Mesothelial cell of epicardium (in vitro differentiated cells): ENCODE data around the gene APOC1. TPM values are rescaled to one million over a fixed set of nuclear protein-coding genes. Genes with fewer than 3 reads are reported as not detected.

Source experiments
- DNase-seq, 2 experiments: peaks; one replicate each; pipeline ENCODE4 v3.0.0; 2021; ENCODE audit warnings: low spot score in 2 of 2; ENCODE audit not compliant: unreplicated experiment in 2 of 2
- H3K27ac Mint-ChIP-seq: 2 replicates; pipeline ENCODE4 v1.8.0; 2021; ENCODE audit warnings: mixed read lengths
- H3K27me3 Mint-ChIP-seq: 2 replicates; pipeline ENCODE4 v1.8.0; 2021; ENCODE audit warnings: low read depth, mixed read lengths
- H3K36me3 Mint-ChIP-seq: 2 replicates; pipeline ENCODE4 v1.8.0; 2021; ENCODE audit warnings: mixed read lengths
- H3K4me1 Mint-ChIP-seq: 2 replicates; pipeline ENCODE4 v1.8.0; 2021; ENCODE audit warnings: mixed read lengths
- H3K4me3 Mint-ChIP-seq: 2 replicates; pipeline ENCODE4 v1.8.0; 2021; ENCODE audit warnings: mild to moderate bottlenecking, moderate library complexity, mixed read lengths
- H3K9me3 Mint-ChIP-seq: 2 replicates; pipeline ENCODE4 v1.8.0; 2021; ENCODE audit warnings: mixed read lengths
- CTCF ChIP-seq: fragments of 200-600 bp; sonication (generic); IDR thresholded peaks from one replicate; pipeline ENCODE4 v1.5.0; 2021; ENCODE audit warnings: antibody characterized with exemption; ENCODE audit not compliant: unreplicated experiment
- total RNA-seq: library from RNA; stranded (reverse); gene quantifications from 3 replicates; pipeline ENCODE4 v1.2.1, GENCODE V29; 2021

The APOC1 gene
- total RNA-seq, 1 donor from 2014 or later = 18.6 TPM

DNA sequence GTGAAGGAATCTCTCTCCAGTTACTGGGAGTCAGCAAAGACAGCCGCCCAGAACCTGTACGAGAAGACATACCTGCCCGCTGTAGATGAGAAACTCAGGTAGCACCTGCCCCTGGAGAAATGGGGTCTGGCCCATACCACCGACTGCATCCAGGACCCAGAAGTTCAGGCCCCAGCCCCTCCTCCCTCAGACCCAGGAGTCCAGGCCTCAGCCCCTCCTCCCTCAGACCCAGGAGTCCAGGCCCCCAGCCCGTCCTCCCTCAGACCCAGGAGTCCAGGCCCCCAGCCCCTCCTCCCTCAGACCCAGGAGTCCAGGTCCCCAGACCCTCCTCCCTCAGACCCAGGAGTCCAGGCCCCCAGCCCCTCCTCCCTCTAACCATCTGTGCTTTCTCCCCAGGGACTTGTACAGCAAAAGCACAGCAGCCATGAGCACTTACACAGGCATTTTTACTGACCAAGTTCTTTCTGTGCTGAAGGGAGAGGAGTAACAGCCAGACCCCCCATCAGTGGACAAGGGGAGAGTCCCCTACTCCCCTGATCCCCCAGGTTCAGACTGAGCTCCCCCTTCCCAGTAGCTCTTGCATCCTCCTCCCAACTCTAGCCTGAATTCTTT is 34.5 kb downstream of the APOC1 start:
- H3K27me3 Mint-ChIP-seq = no peaks in the 10 kb centered on the region
- H3K36me3 Mint-ChIP-seq = no peaks in the 10 kb centered on the region
- TF ChIP-seq CTCF = no peak
- no peak overlapping the region for H3K27ac Mint-ChIP-seq
- no peak for DNase-seq
- H3K4me1 Mint-ChIP-seq = peaks cover 4% of the 10 kb centered on the region
- no peak overlapping the region for H3K4me3 Mint-ChIP-seq
- H3K9me3 Mint-ChIP-seq = no peaks in the 10 kb centered on the region

DNA sequence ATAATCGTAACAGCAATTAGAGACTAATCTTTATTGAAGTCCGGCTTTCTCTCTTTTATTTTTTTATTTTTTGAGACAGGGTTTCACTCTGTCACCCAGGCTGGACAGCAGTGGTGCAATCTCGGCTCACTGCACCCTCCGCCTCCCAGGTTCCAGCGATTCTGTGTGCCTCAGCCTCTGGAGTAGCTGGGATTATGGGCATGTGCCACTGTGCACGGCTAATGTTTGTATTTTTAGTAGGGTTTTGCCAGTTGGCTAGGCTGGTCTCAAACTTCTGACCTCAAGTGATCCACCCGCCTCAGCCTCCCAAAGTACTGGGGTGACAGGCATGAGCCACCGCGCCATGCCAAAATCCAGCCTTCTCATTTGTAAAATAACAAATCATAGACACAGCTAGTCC is 35.1 kb downstream of the APOC1 start:
- no peak for DNase-seq
- Mint-ChIP-seq H3K4me1 (peaks cover 6% of the 10 kb centered on the region), H3K9me3 (no peaks in the 10 kb centered on the region), H3K27me3 (no peaks in the 10 kb centered on the region), H3K36me3 (no peaks in the 10 kb centered on the region), H3K27ac (no peak overlapping the region), H3K4me3 (no peak overlapping the region)
- no peak for TF ChIP-seq CTCF

DNA sequence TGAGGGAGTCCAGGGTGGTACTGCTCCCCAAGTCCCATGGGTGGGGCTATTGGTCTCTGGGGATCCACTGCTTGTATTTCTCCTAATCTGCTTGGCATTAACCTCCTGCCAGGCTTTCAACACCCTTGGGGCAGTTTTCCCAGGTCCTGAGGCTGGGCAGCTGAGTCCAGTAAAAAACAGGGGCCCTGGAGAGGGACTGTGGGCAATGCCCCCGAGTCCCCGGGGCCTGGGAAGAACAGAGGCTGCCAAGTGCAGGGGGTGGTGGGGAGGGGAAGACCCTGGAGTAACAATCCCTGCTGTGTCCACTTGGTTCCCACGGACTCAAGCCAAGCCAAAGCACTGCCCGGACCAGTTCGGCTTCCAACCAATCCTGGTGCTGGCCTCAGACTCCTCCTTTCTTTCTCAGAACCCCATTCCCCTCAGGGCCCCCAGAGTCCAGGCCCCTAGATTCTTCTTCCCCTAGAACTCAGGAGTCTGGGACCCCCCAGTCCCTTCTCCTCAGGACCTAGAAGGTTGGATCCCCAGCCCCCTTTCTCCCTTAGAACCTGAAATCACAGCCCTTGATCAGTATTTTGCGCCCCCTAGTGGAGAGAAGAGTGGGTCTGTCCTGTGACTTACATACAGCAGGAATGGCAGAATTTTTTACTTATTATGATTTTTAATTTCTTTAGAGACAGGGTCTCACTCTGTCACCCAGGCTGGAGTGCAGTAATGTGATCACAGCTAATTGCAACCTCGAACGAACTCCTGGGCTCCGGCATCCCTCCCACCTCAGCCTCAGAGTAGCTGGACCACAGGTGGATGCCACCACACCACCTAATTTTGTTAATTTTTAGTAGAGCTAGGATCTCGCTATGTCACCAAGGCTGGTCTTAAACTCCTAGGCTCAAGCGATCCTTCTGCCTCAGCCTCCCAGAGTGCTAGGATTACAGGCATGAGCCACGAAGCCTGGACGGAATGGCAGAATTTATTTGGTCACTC is 37.1 kb downstream of the APOC1 start:
- Mint-ChIP-seq H3K27me3 (no peaks in the 10 kb centered on the region), H3K27ac (peak overlapping the region; percentile 66), H3K36me3 (no peaks in the 10 kb centered on the region), H3K4me1 (peaks cover 16% of the 10 kb centered on the region), H3K4me3 (no peak overlapping the region), H3K9me3 (no peaks in the 10 kb centered on the region)
- DNase-seq = peak; percentile 45 to 57
- TF ChIP-seq CTCF = peak; percentile 96

- peak overlapping the region; percentile 99 for H3K27ac Mint-ChIP-seq
- no peak for TF ChIP-seq CTCF
- no peaks in the 10 kb centered on the region for H3K9me3 Mint-ChIP-seq
- H3K27me3 Mint-ChIP-seq = no peaks in the 10 kb centered on the region
- H3K36me3 Mint-ChIP-seq = no peaks in the 10 kb centered on the region
- H3K4me3 Mint-ChIP-seq = peak overlapping the region; percentile 97
- DNase-seq = no peak
- peaks cover 24% of the 10 kb centered on the region for H3K4me1 Mint-ChIP-seq
Measured at GRCh38 chr19:44954278-44954648, 39.9 kb downstream of the APOC1 start.

DNA sequence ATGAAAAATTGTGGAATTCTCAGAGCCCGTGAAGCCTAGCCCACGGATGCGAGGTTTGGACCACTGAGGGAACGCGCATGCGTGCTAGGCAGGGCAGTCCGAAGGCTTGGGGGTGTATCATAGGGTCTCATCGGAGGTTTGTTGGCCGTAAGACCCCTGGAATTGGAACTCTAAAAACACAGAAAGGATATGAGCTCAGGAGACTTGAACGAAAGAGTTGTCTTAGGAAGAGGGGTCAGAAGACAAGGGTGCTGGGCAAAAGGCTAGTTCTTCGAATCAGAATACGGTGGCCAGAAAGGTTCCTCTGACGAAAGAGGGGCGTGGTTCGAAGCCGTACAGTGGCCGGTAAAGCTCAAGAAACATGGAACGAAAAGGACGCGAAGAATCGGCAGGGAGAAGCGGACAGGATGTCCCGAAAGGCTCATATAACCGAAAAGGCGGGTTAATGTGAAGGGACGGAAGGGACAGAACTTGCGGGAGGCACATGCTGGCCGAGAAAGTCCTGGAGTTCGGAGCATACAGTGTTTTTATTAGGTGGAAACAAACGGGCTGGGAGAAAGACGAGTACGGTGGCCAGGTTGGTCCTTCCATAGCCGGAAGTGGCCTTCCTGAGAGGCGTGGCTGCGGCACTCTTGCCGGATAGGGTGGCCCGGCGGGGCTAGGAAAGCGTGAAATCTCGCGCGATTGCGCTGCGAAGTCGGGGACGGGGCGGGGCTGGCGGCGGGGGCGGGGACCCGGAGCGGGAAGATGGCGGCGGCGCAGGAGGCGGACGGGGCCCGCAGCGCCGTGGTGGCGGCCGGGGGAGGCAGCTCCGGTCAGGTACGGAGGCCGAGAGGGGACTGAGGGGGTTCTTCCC is 40.5 kb downstream of the APOC1 start, which contains the start of gene CLPTM1:
TSS of gene CLPTM1 (plus strand) at position 732 of the 856 bp plus-strand sequence. CDS start at position 748, 16 bp downstream.
- Mint-ChIP-seq H3K4me3 (peak within 1 kb of the TSS; percentile 97), H3K4me1 (peaks cover 24% of the 10 kb centered on the region), H3K9me3 (no peaks in the 10 kb centered on the region), H3K27ac (peak within 1 kb of the TSS; percentile 99), H3K36me3 (no peaks in the 10 kb centered on the region), H3K27me3 (no peaks in the 10 kb centered on the region)
- DNase-seq = peak; percentile 94 to 96
- TF ChIP-seq CTCF = no peak
